ENCODE measurements around the gene OR11A1.
"Not testable (repeated sequence)": the region's sequence is repeated elsewhere in the genome, so short reads cannot be mapped to it uniquely, and the experiment has no call there.

Gene OR11A1

DNA sequence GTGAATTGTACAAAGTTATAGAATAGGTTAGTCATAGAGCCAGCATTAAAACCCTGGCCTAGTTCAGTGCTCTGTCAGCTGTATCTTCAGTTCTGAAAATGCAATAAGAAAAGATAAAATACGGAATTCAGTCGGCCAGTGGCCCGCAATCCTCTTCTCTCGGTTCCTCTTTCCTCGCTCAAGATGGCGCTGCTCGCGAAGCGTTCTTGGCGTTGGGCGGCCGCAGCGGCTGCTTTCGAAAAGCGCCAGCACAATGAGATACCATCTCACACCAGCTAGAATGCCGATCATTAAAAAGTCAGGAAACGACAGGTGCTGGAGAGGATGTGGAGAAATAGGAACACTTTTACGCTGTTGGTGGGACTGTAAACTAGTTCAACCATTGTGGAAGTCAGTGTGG, 20.1 kb downstream of the OR11A1 start:
- TF ChIP-seq, protein P1, sequence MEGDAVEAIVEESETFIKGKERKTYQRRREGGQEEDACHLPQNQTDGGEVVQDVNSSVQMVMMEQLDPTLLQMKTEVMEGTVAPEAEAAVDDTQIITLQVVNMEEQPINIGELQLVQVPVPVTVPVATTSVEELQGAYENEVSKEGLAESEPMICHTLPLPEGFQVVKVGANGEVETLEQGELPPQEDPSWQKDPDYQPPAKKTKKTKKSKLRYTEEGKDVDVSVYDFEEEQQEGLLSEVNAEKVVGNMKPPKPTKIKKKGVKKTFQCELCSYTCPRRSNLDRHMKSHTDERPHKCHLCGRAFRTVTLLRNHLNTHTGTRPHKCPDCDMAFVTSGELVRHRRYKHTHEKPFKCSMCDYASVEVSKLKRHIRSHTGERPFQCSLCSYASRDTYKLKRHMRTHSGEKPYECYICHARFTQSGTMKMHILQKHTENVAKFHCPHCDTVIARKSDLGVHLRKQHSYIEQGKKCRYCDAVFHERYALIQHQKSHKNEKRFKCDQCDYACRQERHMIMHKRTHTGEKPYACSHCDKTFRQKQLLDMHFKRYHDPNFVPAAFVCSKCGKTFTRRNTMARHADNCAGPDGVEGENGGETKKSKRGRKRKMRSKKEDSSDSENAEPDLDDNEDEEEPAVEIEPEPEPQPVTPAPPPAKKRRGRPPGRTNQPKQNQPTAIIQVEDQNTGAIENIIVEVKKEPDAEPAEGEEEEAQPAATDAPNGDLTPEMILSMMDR (IDR thresholded peaks at IDR 0.05): peak; percentile 29
- not testable (repeated sequence) for H3K27ac ChIP-seq

DNA sequence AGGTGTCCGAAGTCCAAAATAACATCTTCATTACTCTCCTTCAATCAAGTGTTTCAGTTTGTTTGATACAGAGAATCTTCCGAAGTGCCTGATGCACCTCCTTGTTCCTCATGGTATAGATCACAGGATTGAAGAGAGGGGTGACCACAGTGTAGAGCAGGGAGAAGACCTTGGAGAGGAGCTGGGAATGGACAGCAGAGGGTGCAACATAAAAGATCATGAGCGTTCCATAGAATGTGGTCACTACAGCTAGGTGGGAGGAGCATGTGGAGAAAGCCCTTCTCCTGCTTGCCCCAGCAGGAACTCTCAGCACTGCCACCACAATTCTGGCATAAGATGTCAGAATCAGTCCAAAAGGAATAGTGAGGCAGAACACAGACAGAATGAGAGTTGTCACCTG, 30.2 kb downstream of the OR11A1 start:
- no peak overlapping the region for H3K27ac ChIP-seq
- TF ChIP-seq ZFX (IDR thresholded peaks at IDR 0.05; ENCODE audit: borderline replicate concordance): no peak
- TF ChIP-seq, protein P1 (IDR thresholded peaks at IDR 0.05): no peak

DNA sequence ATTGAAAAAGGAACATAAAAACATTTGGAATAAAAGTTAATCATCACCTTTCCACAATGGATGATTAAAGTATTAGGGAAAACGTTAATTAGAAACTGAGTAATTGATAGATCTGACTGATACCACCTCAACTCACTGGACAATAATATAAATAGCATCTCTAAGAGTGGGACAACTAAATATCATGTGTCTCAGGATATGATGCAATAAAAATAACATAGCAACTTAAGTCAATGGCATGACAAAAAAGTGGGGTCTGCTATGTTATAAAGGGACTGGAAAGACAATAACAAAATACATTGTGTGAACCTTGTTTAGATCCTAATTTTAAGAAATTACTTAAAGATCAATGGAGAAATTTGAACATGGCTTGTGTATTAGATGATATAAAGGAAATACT, 31.8 kb downstream of the OR11A1 start:
- H3K27ac ChIP-seq: no peak overlapping the region
- TF ChIP-seq, protein P1 (IDR thresholded peaks at IDR 0.05): no peak
- TF ChIP-seq ZFX (IDR thresholded peaks at IDR 0.05; ENCODE audit: borderline replicate concordance): no peak

DNA sequence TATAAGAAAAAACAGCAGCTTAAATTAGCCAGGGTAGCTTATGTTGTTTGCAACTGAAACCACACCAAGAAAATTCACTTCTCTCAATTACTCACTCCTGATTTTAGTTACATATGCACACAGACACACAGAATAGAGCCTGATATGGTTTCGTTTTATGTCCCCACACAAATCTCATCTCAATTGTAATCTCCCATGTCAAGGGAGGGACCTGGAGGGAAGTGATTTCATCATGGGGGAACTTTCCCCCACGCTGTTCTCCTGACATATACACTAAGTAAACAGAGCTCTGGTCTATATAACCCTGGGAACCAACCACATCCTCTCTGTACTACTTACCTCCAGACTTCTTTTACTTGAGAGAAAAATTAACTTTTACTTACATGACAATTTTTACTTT, 32.3 kb downstream of the OR11A1 start:
- H3K27ac ChIP-seq: no peak overlapping the region
- TF ChIP-seq, protein P1 (IDR thresholded peaks at IDR 0.05): no peak
- no peak for TF ChIP-seq ZFX (IDR thresholded peaks at IDR 0.05; ENCODE audit: borderline replicate concordance)

DNA sequence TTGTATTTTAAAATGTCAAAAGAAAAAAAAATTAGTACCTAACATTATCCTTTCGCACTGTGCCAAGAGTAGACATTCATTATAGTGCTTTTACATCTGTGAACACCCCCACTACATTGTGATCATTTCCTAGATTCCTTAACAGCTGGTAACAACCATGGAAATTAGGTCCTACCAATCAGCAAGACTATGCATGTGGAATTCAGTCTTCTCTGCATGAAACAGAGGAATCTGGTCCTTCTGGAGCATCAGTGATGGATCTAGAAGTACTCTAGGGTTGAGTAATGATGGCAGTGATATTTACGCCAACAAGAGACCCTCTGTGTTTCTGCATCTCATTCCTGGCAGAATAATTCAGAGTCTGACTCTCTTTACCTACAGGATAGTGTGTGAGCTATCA, 32.7 kb downstream of the OR11A1 start:
- TF ChIP-seq ZFX (IDR thresholded peaks at IDR 0.05; ENCODE audit: borderline replicate concordance): no peak
- TF ChIP-seq, protein P1 (IDR thresholded peaks at IDR 0.05): no peak
- H3K27ac ChIP-seq: no peak overlapping the region

DNA sequence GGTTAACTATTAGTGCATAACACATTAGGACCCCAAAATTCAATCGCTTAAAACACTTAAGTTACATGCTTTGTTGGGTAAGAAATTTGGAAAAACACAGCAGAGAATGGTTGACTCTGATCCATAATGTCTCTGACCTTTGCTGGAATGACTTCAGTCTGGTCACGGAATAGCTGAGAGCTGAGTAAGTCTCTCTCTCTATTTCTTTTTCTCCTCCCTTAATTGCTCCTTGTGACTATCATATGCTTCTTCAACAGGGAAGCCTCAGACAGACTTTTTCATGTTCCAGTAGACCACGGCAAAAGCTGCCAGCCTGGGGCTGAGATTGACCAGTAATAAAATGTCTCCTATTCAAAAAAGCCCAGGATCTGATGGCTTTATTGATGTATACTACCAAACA, 37.4 kb downstream of the OR11A1 start:
- TF ChIP-seq, protein P1 (IDR thresholded peaks at IDR 0.05): no peak
- no peak for TF ChIP-seq ZFX (IDR thresholded peaks at IDR 0.05; ENCODE audit: borderline replicate concordance)

DNA sequence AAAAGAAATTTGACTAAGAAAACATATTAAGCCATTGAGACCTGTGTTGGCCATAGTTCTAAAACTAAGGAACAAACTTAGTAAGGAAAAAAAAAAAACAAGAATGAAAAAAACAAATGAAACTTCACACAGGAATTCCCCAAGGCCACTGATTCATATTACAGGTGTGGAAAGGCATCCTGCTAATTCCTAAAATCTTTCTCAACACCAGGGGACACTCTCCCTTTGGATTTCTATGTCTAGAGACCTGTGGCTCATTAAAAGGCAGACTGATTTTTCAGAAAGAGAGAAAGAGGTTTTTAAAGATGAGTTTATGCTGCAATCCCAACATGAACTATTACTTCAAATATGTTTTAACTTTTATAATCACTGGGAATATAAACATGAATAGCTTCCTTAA, 42.3 kb downstream of the OR11A1 start, which contains the start of gene OR12D1:
Gene OR12D1 (plus strand): TSS at position 341 of the 400 bp plus-strand sequence.
- no peak within 1 kb of the TSS for H3K27ac ChIP-seq
- no peak for TF ChIP-seq ZFX (IDR thresholded peaks at IDR 0.05; ENCODE audit: borderline replicate concordance)
- TF ChIP-seq, protein P1 (IDR thresholded peaks at IDR 0.05): peak; percentile 38

More for the DNA sequence above, 37.4 kb downstream of the OR11A1 start:
- no peak overlapping the region for H3K27ac ChIP-seq
